K562 (cell line): ENCODE results near the gene FOXN3. TPM values are rescaled to one million over a fixed set of nuclear protein-coding genes. Genes with fewer than 3 reads are reported as not detected.

ENCODE experiments used
- ATAC-seq: fragments of 200-7000 bp; cut with Tn5 transposase; 3 replicates; pipeline ENCODE4 v1.9.1; 2020; ENCODE audit warnings: moderate library complexity
- BruUV-seq: library from RNA; stranded (reverse); fragments of 400-500 nt; replicated peaks from 2 replicates; lab custom pipeline; 2021; lab: Mats Ljungman, UMichigan
- CTCF ChIA-PET: fragments of 300-600 bp; formaldehyde crosslinking; extraction: SDS; loops from one replicate; lab custom pipeline; 2021; ENCODE audit warnings: low intra/inter-chr PET ratio; lab: Yijun Ruan, JAX
- POLR2A ChIA-PET: fragments of 300-600, 350-650 bp; sonication (Branson Sonifier 250); formaldehyde crosslinking; extraction: SDS; loops from one replicate; lab custom pipeline; 2021; ENCODE audit warnings: antibody characterized with exemption, inconsistent platforms; lab: Yijun Ruan, JAX
- DNase-seq, 4 experiments: peaks; one replicate each; pipeline versions ENCODE4 v3.0.0 to v3.0.0-alpha.2; 2011 to 2018; ENCODE audit warnings: low spot score in 3 of 4, mixed read lengths in 3 of 4; ENCODE audit errors: extremely low read depth in 1 of 4
- FAIRE-seq: peaks from 2 replicates; lab custom pipeline; 2011; peaks lifted over from hg19 to GRCh38; lab: Jason Lieb, UNC
- H2AFZ ChIP-seq: 2 replicates; pipeline ENCODE4 v1.6.0; 2011; ENCODE audit warnings: low read depth, low read length, control low read depth, inconsistent platforms
- H3K27ac ChIP-seq: fragments of 200-600 bp; 3 replicates; pipeline ENCODE4 v1.8.0; 2011; ENCODE audit warnings: low read depth, mild to moderate bottlenecking, control low read depth, inconsistent platforms, low read length, moderate library complexity, mixed read lengths; ENCODE audit errors: extremely low read depth
- H3K27me3 ChIP-seq, 2 experiments: fragments of 300-600 bp in 1 of 2; 2 replicates in 1 of 2; 3 replicates in 1 of 2; pipeline versions ENCODE4 v1.6.0 to v1.8.0; 2011; ENCODE audit warnings: inconsistent platforms in 2 of 2, low read length in 2 of 2, mild to moderate bottlenecking in 1 of 2, mixed read lengths in 1 of 2, moderate library complexity in 1 of 2; ENCODE audit not compliant: control insufficient read depth in 2 of 2, insufficient read depth in 2 of 2
- H3K36me3 ChIP-seq: fragments of 300-600 bp; 3 replicates; pipeline ENCODE4 v1.8.0; 2011; ENCODE audit warnings: mild to moderate bottlenecking, low read length, inconsistent platforms; ENCODE audit not compliant: control insufficient read depth, insufficient read depth
- H3K4me1 ChIP-seq, 2 experiments: fragments of 200-600 bp in 1 of 2; replicated peaks in 1 of 2; 2 replicates in 1 of 2; 3 replicates in 1 of 2; pipeline versions ENCODE4 v1.5.1 to v1.8.0; 2011; ENCODE audit warnings: inconsistent platforms in 2 of 2, low read length in 2 of 2, mild to moderate bottlenecking in 1 of 2, mixed read lengths in 1 of 2, moderate library complexity in 1 of 2; ENCODE audit not compliant: control insufficient read depth in 2 of 2, insufficient read depth in 2 of 2
- H3K4me2 ChIP-seq: 2 replicates; pipeline ENCODE4 v1.6.1; 2011; ENCODE audit warnings: low read length, control low read depth, inconsistent platforms, mixed read lengths; ENCODE audit not compliant: insufficient read depth
- H3K4me3 ChIP-seq: fragments of 200-600 bp; sonication (generic), shearing (Covaris generic); 2 replicates; pipeline ENCODE4 v1.5.1; 2016; ENCODE audit warnings: control low read depth, inconsistent platforms
- H3K79me2 ChIP-seq: fragments of 200-600 bp; 3 replicates; pipeline ENCODE4 v1.8.0; 2011; ENCODE audit warnings: low read length, inconsistent platforms; ENCODE audit not compliant: control insufficient read depth, insufficient read depth
- H3K9ac ChIP-seq, 2 experiments: 2 replicates each; pipeline versions ENCODE4 v1.6.0 to v1.6.1; 2011; ENCODE audit warnings: low read depth in 2 of 2, low read length in 2 of 2, control low read depth in 1 of 2, inconsistent platforms in 1 of 2, mild to moderate bottlenecking in 1 of 2, mixed read lengths in 1 of 2; ENCODE audit not compliant: insufficient read depth in 1 of 2
- H3K9me1 ChIP-seq: one replicate; pipeline ENCODE4 v1.6.0; 2011; ENCODE audit warnings: inconsistent platforms, mild to moderate bottlenecking, low read length, moderate library complexity; ENCODE audit not compliant: control insufficient read depth, insufficient read depth
- H3K9me3 ChIP-seq: replicated peaks from 2 replicates; pipeline ENCODE4 v1.5.1; 2011; ENCODE audit warnings: low read depth, low read length, inconsistent platforms; ENCODE audit not compliant: control insufficient read depth, insufficient read depth
- H4K20me1 ChIP-seq: replicated peaks from 2 replicates; pipeline ENCODE4 v1.6.1; 2011; ENCODE audit warnings: low read length, inconsistent platforms, mixed read lengths; ENCODE audit not compliant: control insufficient read depth, insufficient read depth
- CBX8 ChIP-seq: fragments of 200-600 bp; sonication (generic); IDR thresholded peaks from 2 replicates; pipeline ENCODE4 v1.6.1; 2012; ENCODE audit warnings: borderline replicate concordance, mixed run types, low read depth, mild to moderate bottlenecking, moderate library complexity, mixed read lengths, low read length, control low read depth, inconsistent platforms; ENCODE audit not compliant: poor library complexity, severe bottlenecking; ENCODE audit errors: extremely low read depth
- EP300 ChIP-seq: IDR thresholded peaks from 2 replicates; pipeline ENCODE4 v1.6.1; 2012; ENCODE audit warnings: low read length, improper control_type of control experiment
- FOSL1 ChIP-seq: fragments of 200-800 bp; sonication (Bioruptor generic); conservative IDR thresholded peaks from 2 replicates; pipeline ENCODE4 v1.6.1; 2016; ENCODE audit warnings: missing genetic modification characterization, missing compliant biosample characterization
- KDM1A ChIP-seq, 2 experiments: fragments of 450-650 bp; IDR thresholded peaks; 2 replicates each; pipeline ENCODE4 v1.6.1; 2016; ENCODE audit warnings: mild to moderate bottlenecking in 2 of 2
- NFRKB ChIP-seq: fragments of 450-650 bp; IDR thresholded peaks from 2 replicates; pipeline ENCODE4 v1.6.1; 2016; ENCODE audit warnings: low read depth
- NR2C1 ChIP-seq, 2 experiments: fragments of 450-650 bp; IDR thresholded peaks; 2 replicates each; pipeline ENCODE4 v1.6.1; 2017; ENCODE audit warnings: mild to moderate bottlenecking in 2 of 2, antibody characterized with exemption in 1 of 2, inconsistent platforms in 1 of 2, missing compliant biosample characterization in 1 of 2, missing genetic modification characterization in 1 of 2
- PHF21A ChIP-seq: fragments of 450-650 bp; IDR thresholded peaks from 2 replicates; pipeline ENCODE4 v1.6.1; 2017; ENCODE audit warnings: low read depth, borderline replicate concordance
- PKNOX1 ChIP-seq: fragments of 450-650 bp; IDR thresholded peaks from 2 replicates; pipeline ENCODE4 v1.6.1; 2016
- POLR2AphosphoS5 ChIP-seq: IDR thresholded peaks from 2 replicates; pipeline ENCODE4 v1.6.1; 2011; ENCODE audit warnings: mild to moderate bottlenecking, low read depth, low read length, moderate library complexity; ENCODE audit not compliant: control insufficient read depth, insufficient read depth
- PTTG1 ChIP-seq: fragments of 450-650 bp; IDR thresholded peaks from 2 replicates; pipeline ENCODE4 v1.6.1; 2016; ENCODE audit warnings: low read depth, mild to moderate bottlenecking, missing genetic modification characterization, missing compliant biosample characterization
- THRB ChIP-seq: fragments of 450-650 bp; formaldehyde crosslinking; conservative IDR thresholded peaks from 2 replicates; pipeline ENCODE4 v1.4.0; 2022; ENCODE audit warnings: mild to moderate bottlenecking, missing genetic modification characterization
- WHSC1 ChIP-seq: IDR thresholded peaks from one replicate; pipeline ENCODE4 v1.6.1; 2012; ENCODE audit warnings: low read length, control low read depth, inconsistent platforms
- WGBS: fragments of 100-300 bp; shearing (Covaris generic); methylation state at CpG from one replicate; pipeline ENCODE4 v1.1.6; 2016; ENCODE audit warnings: low coverage, mixed read lengths; ENCODE audit not compliant: insufficient coverage; ENCODE audit errors: missing lambda C conversion rate; 5-methylcytosine and 5-hydroxymethylcytosine counted together
- in situ Hi-C: fragments of 300-500 bp; cut with MboI; formaldehyde crosslinking; loops from 4 replicates; pipeline ENCODE4 v1.15.0; 2018; ENCODE audit warnings: inconsistent platforms, mixed read lengths
- intact Hi-C: fragments of 100-400 bp; cut with micrococcal nuclease; formaldehyde crosslinking; loops from 2 replicates; pipeline ENCODE4 v1.14.2; 2022
- polyA plus RNA-seq, 8 experiments: library from polyadenylated mRNA; depleted of rRNA in 4 of 8; stranded (reverse) in 5 of 8; unstranded in 3 of 8; fragments of >200 nt; fragmentation: Nextera tagmentation in 2 of 8; fragmentation: Illumina TruSeq in 1 of 8; extraction: Ambion mirVana in 2 of 8; extraction: Trizol in 1 of 8; gene quantifications; 2 replicates each; pipeline versions ENCODE4 v1.2.1 to v1.2.3, GENCODE V29; 2011 to 2014; ENCODE audit warnings: inconsistent platforms in 1 of 8, missing spikeins in 1 of 8
- total RNA-seq, 7 experiments: library from RNA; depleted of rRNA in 6 of 7; stranded (reverse); fragments of >200 nt in 6 of 7; fragmentation: Illumina TruSeq in 2 of 7; extraction: Trizol in 2 of 7; gene quantifications; 2 replicates each; pipeline versions ENCODE4 v1.2.1 to v1.2.3, GENCODE V29; 2011 to 2021; ENCODE audit warnings: low replicate concordance in 1 of 7
- TF ChIP-seq, protein P1 (sequence below): fragments of 450-650 bp; IDR thresholded peaks from one replicate; pipeline ENCODE4 v1.6.1; 2018; ENCODE audit warnings: mild to moderate bottlenecking, moderate library complexity; ENCODE audit not compliant: partially characterized antibody

FOXN3 gene
- total and polyA plus RNA-seq, 9 of the 15 experiments (the other 6 are each of a cell fraction or from before 2014, with no cell fraction given): 0.07 to 1.3 (median 0.40) TPM

GRCh38 chr14:89138846-89139245 is 278.2 kb downstream of the FOXN3 start:
- ATAC-seq: no peak
- WGBS: 6% methylated on average over 5 of the region's 7 CpGs

GRCh38 chr14:89137526-89138163 is 279.4 kb downstream of the FOXN3 start:
- POLR2A ChIA-PET: no interaction called here
- no peak overlapping the region for H3K9ac ChIP-seq
- H3K9me1 ChIP-seq: no peaks in the 10 kb centered on the region
- in situ Hi-C loops (no loop called here), intact Hi-C loops (no loop called here)
- BruUV-seq: no TSS peak
- DNase-seq (peak in 2 of 4 experiments; percentile 10 to 24), FAIRE-seq (no peak), ATAC-seq (no peak)
- CTCF ChIA-PET: no interaction called here
- H3K9me3 ChIP-seq: no peaks in the 10 kb centered on the region
- peaks cover 0 to 6% of the 10 kb centered on the region in 2 experiments; a peak in 1 of 5 replicates for H3K27me3 ChIP-seq
- H3K4me3 ChIP-seq: no peak overlapping the region
- H3K79me2 ChIP-seq: no peaks in the 10 kb centered on the region
- H3K4me2 ChIP-seq: no peak overlapping the region
- no peak overlapping the region for H3K27ac ChIP-seq
- no peaks in the 10 kb centered on the region for H4K20me1 ChIP-seq
- no peak overlapping the region for H2AFZ ChIP-seq
- no peaks in the 10 kb centered on the region for H3K36me3 ChIP-seq
- 6% methylated on average over 5 of the region's 7 CpGs for WGBS
- H3K4me1 ChIP-seq: peaks cover 0 to 3% of the 10 kb centered on the region in 2 experiments; a peak in 3 of 5 replicates
- TF ChIP-seq CBX8 (no peak), PKNOX1 (no peak), WHSC1 (no peak), THRB (CRISPR knock-in tag) (no peak), KDM1A (IDR thresholded peaks at IDR 0.05) (no peak), POLR2AphosphoS5 (no peak), NR2C1 (IDR thresholded peaks at IDR 0.05) (no peak), NR2C1 (tag; IDR thresholded peaks at IDR 0.05) (no peak), FOSL1 (tag) (peak; percentile 94)
- TF ChIP-seq, protein P1, sequence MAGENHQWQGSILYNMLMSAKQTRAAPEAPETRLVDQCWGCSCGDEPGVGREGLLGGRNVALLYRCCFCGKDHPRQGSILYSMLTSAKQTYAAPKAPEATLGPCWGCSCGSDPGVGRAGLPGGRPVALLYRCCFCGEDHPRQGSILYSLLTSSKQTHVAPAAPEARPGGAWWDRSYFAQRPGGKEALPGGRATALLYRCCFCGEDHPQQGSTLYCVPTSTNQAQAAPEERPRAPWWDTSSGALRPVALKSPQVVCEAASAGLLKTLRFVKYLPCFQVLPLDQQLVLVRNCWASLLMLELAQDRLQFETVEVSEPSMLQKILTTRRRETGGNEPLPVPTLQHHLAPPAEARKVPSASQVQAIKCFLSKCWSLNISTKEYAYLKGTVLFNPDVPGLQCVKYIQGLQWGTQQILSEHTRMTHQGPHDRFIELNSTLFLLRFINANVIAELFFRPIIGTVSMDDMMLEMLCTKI: no peak

More at GRCh38 chr14:89138846-89139245, 278.2 kb downstream of the FOXN3 start:
- ChIA-PET CTCF (no interaction called here), POLR2A (no interaction called here)
- intact Hi-C loops: no loop called here
- Histone ChIP-seq H3K27ac (no peak overlapping the region), H3K9me3 (no peaks in the 10 kb centered on the region), H3K4me2 (no peak overlapping the region), H3K4me3 (no peak overlapping the region), H3K9ac (no peak overlapping the region), H3K9me1 (no peaks in the 10 kb centered on the region), H4K20me1 (no peaks in the 10 kb centered on the region), H3K4me1 (peaks cover 0 to 3% of the 10 kb centered on the region in 2 experiments; a peak in 3 of 5 replicates), H3K36me3 (no peaks in the 10 kb centered on the region), H3K79me2 (no peaks in the 10 kb centered on the region), H3K27me3 (peaks cover 0 to 6% of the 10 kb centered on the region in 2 experiments; a peak in 1 of 5 replicates), H2AFZ (no peak overlapping the region)
- BruUV-seq: no TSS peak
- DNase-seq: no peak
- in situ Hi-C loops: no loop called here
- TF ChIP-seq EP300: no peak
- no peak for TF ChIP-seq PTTG1 (tag)
- TF ChIP-seq NFRKB: no peak
- TF ChIP-seq PHF21A: no peak
- no peak for FAIRE-seq
